C4-2B (cell line): Measurements from ENCODE around the gene NPB.

Experiments used
- H3K27ac ChIP-seq: fragments of 450-650 bp; 2 replicates; pipeline ENCODE4 v1.5.1; 2017
- ZFX ChIP-seq: fragments of 450-650 bp; IDR thresholded peaks from 2 replicates; pipeline ENCODE4 v1.6.1; 2017
- TF ChIP-seq, protein P1 (sequence below): fragments of 450-650 bp; conservative IDR thresholded peaks from 2 replicates; pipeline ENCODE4 v1.5.1; 2017; ENCODE audit warnings: mild to moderate bottlenecking

NPB gene

DNA sequence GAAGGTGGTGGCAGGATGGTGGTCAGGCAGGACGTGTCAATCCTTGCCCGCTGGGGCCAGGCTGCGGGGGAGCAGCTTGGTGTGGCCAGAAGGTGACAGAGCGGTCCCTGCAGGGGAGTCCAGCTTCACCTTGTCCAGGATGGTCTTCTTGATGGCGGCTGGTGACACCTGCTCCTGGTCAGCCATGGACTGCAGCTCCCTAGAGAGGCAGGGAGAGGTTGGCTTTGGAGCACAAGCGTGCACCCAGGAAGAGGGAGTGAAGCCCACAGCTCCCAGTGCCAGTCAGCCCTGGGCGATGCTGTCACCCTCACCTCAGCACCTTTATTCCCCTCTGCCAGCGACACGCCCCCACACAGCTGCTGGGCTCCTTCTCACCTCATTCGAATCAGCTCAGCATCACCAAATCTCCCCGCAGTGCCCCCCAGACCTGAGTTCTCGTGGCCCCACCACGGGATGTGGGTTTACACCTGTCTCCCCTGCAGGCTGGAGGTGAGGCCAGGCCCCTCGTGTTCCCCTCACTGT is 31.2 kb downstream of the NPB start:
- TF ChIP-seq ZFX, result no peak
- TF ChIP-seq, protein P1, sequence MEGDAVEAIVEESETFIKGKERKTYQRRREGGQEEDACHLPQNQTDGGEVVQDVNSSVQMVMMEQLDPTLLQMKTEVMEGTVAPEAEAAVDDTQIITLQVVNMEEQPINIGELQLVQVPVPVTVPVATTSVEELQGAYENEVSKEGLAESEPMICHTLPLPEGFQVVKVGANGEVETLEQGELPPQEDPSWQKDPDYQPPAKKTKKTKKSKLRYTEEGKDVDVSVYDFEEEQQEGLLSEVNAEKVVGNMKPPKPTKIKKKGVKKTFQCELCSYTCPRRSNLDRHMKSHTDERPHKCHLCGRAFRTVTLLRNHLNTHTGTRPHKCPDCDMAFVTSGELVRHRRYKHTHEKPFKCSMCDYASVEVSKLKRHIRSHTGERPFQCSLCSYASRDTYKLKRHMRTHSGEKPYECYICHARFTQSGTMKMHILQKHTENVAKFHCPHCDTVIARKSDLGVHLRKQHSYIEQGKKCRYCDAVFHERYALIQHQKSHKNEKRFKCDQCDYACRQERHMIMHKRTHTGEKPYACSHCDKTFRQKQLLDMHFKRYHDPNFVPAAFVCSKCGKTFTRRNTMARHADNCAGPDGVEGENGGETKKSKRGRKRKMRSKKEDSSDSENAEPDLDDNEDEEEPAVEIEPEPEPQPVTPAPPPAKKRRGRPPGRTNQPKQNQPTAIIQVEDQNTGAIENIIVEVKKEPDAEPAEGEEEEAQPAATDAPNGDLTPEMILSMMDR, result no peak

DNA sequence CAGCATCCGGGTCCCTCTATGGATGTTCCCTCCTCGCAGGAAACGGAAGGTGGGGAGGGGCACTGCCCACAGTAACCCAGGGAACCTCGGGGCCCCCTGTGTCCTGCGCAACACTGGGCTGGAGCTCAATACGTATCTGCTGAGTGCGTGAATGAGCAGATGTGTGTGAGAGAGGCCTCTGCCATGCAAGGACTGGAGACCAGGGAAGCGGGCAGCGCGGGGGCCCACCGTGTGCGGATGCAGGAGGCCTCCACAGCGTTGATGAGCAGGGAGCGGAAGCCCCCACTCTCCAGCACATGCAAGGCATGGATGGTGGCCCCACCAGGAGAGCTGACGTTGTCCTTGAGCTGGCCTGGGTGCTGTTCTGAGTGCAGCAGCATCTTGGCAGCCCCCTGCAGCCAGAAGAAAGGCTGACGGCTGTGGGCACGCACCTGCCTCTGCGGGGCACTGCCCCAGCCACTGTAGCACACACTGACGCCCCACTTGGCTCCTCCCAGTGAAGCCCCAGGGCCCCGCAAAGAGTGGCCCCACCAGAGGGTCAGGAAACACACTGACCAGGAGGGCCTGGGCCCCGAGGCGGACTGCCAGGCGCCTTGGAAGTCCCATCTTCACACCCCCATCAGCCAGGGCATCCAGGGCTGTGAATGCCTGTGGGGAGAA is 32.2 kb downstream of the NPB start:
- no peak overlapping the region for H3K27ac ChIP-seq
- no peak for TF ChIP-seq ZFX
- TF ChIP-seq, protein P1, result no peak

More for the DNA sequence above, 31.2 kb downstream of the NPB start:
- H3K27ac ChIP-seq, result no peak overlapping the region

DNA sequence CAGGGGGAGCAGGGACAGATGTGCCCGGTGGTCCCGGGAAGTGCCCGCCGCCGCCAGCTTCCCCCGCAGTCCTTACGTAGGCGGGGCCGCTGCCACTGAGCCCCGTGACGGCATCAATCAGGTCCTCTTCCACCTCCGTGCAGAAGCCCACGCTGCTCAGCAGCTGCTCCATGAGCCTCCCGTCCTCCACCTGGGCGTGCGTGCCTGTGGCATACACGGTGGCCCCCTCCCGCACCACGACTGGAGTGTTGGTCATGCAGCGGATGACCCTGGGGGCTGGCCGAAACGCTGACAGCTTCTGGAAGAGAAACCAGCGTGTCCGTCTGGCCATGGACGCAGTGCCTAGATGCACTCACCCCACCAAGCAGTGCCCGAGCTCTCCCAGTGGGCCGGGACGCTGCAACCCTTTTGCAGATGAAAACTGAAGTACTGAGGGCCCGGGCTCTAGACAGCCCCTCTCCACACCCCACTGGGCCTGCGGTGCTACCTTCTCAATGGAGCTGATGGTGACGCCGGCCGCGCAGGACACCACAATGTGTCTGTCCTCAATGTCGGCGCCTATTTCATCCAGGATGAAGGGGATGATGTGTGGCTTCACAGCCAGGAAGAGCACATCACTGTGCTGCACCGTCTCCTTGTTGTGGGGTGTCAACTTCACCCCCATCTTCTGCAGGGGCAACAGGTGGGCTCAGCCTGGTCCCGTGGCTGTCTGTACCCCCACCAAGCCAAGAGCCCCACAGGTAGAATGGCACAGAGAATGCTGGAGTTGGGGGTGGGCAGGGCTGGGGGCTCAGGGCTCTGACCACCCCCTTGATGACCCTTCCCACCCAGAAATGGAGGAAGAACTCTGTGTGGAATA is 33.0 kb downstream of the NPB start:
- no peak overlapping the region; the same call in 1 of the 2 replicates for H3K27ac ChIP-seq
- TF ChIP-seq, protein P1, result no peak
- no peak for TF ChIP-seq ZFX

DNA sequence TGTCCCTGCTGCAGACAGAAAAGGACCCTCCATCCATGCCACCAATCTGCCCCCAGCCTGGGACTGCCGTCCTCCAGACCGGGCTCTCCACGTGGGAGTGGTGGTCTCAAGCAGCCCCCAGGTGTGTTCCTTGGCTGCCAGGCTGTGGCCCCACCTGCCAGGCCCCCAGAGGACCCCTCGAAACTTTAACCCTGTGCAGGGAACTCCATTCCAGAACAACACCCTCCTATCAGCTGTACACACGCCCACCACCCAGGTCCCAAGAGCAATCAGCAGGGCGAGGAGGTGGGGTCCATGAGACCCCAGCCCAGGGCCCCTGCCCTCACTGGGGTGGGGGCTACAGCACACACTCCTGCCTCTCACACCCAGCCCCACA is 33.7 kb downstream of the NPB start:
- peak overlapping the region; percentile 91 for H3K27ac ChIP-seq
- TF ChIP-seq, protein P1, result no peak
- no peak for TF ChIP-seq ZFX

DNA sequence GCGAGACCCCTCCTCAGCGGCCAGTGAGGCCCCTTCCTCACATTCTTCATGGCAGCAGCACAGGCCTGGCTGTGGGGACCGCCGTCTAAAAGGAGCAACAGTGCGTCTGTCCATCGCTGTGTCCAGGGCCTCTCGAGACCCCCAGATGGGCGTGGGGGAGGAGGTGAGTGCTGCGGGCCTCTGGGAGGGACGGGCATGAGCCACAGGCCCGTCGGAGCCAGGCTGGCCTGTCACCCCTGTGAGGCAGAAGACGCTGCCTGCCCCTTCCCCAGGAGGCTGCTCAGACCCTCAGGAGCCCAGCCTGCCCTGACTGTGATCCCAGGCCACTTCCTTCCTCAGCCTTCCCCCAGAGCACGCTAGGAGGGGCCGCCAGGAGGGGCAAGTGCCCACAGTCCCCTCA is 37.2 kb downstream of the NPB start:
- TF ChIP-seq, protein P1, result no peak
- TF ChIP-seq ZFX, result no peak
- no peak overlapping the region for H3K27ac ChIP-seq

DNA sequence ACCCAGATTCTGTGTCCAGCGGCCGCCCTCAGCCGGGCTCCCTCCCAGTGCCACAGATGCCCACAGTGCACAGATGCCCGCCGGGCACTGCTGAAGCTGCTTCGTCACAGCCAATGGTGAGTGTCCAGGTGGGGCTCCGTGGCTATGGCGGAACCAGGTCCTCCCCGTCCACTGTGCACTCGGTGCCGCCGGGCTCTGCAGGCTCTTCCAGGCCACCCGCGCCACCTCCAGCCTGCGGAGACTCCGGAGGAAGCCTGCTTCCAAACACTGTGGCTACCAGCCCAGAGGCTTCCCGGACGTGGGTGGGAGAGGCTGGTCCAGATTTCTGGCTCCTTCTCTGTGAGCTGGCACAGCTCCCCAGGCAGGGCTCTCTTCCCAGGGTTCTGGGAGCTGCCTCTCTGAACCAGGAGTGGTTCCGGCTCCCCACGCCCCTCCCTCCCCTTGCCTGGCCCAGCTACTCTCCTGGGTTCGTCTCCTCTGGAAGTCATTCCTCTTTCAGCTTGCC is 37.9 kb downstream of the NPB start:
- no peak overlapping the region for H3K27ac ChIP-seq
- TF ChIP-seq ZFX, result no peak
- TF ChIP-seq, protein P1, result no peak
